Measurements from ENCODE around the gene VPS26B.
"Not testable (repeated sequence)": the region's sequence is repeated elsewhere in the genome, so short reads cannot be mapped to it uniquely, and the experiment has no call there.

VPS26B gene

GRCh38 chr11:134283461-134284230 is 59.2 kb downstream of the VPS26B start:
- no peak for DNase-seq

GRCh38 chr11:134284349-134284748 is 59.9 kb downstream of the VPS26B start:
- not testable (repeated sequence) for DNase-seq

GRCh38 chr11:134287561-134287960 is 63.1 kb downstream of the VPS26B start:
- DNase-seq, result no peak

GRCh38 chr11:134288486-134288885 is 64.0 kb downstream of the VPS26B start:
- no peak for DNase-seq

GRCh38 chr11:134289167-134289566 is 64.7 kb downstream of the VPS26B start:
- no peak for DNase-seq

GRCh38 chr11:134289789-134290188 is 65.3 kb downstream of the VPS26B start:
- DNase-seq, result no peak

GRCh38 chr11:134290646-134291045 is 66.2 kb downstream of the VPS26B start:
- DNase-seq, result no peak

- DNase-seq, result no peak
These were observed 66.7 kb downstream of the VPS26B start for GRCh38 chr11:134291196-134291595.

GRCh38 chr11:134292661-134293060 is 68.2 kb downstream of the VPS26B start:
- DNase-seq, result no peak

GRCh38 chr11:134293119-134294113 is 68.9 kb downstream of the VPS26B start:
- no peak for DNase-seq

- DNase-seq, result peak; percentile 51
These were observed 70.2 kb downstream of the VPS26B start for GRCh38 chr11:134294664-134295063.

All from activated CD4-positive, alpha-beta T cell treated with anti-CD3 and anti-CD28 coated beads, Interleukin-2, amount 50 U/mL, for 16 hours (primary cell).